Astrocyte of the cerebellum (primary cell): ENCODE results near the gene RPS8.

Experiments used
- DNase-seq: peaks from one replicate; pipeline ENCODE4 v3.0.0-alpha.2; 2011; ENCODE audit warnings: low read depth
- H3K4me3 ChIP-seq: 2 replicates; pipeline ENCODE4 v1.5.1; 2011; ENCODE audit warnings: mild to moderate bottlenecking, low read depth, low read length, moderate library complexity
- CTCF ChIP-seq: IDR thresholded peaks from 2 replicates; pipeline ENCODE4 v1.5.1; 2012; ENCODE audit warnings: low read length, low read depth, moderate library complexity, mild to moderate bottlenecking; ENCODE audit errors: missing control alignments
- in situ Hi-C: cut with HindIII; loops from 2 replicates; pipeline ENCODE4 v1.10.0; 2017; ENCODE audit warnings: low sequenced_read_pairs

Gene RPS8

GRCh38 chr1:44739307-44740178, 35.8 kb upstream of the RPS8 start, which contains the start of gene KIF2C:
Gene KIF2C (plus strand): TSS chr1:44739837. CDS start chr1:44739933, 96 bp downstream.
- in situ Hi-C loops, result no loop called here
- peak; percentile 96 for DNase-seq
- H3K4me3 ChIP-seq, result peak within 1 kb of the TSS; percentile 78
- no peak for TF ChIP-seq CTCF

DNA sequence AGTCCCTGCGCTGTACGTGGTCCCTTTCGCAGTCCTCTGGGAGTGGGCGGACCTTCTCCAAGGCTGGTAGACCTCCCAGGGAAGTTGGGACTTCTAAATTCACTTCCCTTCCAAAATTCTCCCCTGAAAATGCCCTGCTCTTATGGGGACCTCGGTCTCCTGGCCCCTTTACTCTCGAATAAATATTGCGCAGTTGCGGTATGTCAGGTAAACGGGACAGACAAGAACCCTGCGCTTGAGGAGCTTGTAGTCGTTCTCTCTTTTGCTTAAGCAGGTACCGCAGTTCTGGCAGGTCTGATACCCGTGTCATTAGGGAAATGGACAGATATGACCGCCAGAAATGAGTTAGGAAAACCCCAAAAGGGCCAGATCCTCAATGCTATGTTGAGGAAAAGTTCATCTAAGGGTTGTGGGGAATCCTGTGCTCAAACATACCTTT, 35.1 kb upstream of the RPS8 start:
- TF ChIP-seq CTCF, result no peak
- H3K4me3 ChIP-seq, result peak overlapping the region; percentile 78
- no peak for DNase-seq
- in situ Hi-C loops, result no loop called here

DNA sequence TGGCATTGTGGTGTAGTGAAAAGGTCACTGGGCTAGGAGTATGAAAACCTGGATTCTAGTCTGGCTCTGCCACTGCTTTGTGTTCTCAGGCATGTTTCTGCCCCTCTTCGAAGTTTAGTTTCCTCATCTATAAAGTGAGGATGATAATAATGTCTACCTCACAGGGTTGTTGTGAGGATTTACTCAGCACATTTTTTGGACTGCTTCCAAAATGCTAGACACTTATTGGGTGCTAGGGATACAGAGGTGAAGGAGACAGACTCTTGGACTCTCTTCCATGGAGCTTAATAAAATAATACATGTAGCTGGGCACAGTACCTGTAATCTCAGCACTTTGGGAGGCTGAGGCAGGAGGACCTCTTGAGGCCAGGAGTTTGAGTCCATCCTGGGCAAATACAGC, 32.1 kb upstream of the RPS8 start:
- no peak for DNase-seq
- in situ Hi-C loops, result no loop called here
- no peak for TF ChIP-seq CTCF
- no peak overlapping the region for H3K4me3 ChIP-seq

GRCh38 chr1:44747878-44748277, 27.5 kb upstream of the RPS8 start:
- TF ChIP-seq CTCF, result peak; percentile 14

DNA sequence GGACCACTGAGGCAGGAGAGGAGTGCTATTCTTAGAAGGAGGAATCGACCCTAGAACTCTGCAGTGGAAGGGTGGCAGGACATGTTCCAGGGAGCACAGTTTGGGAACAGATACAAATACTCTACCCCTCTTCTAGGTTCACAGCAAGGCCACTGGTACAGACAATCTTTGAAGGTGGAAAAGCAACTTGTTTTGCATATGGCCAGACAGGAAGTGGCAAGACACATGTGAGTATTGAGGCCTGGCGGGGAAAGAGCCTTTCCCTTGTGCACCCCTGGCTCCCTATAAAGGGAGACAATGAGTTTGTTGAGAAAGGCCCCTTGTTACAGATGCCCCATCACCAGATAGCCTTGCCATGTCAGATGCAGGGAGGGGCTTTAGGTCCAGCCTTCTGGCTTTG, 17.9 kb upstream of the RPS8 start:
- H3K4me3 ChIP-seq, result no peak overlapping the region
- DNase-seq, result no peak
- in situ Hi-C loops, result no loop called here
- TF ChIP-seq CTCF, result no peak

More at GRCh38 chr1:44747878-44748277, 27.5 kb upstream of the RPS8 start:
- no peak for DNase-seq
- in situ Hi-C loops, result no loop called here
- no peak overlapping the region for H3K4me3 ChIP-seq

GRCh38 chr1:44759077-44759476, 16.3 kb upstream of the RPS8 start:
- in situ Hi-C loops, result no loop called here
- DNase-seq, result no peak
- no peak overlapping the region for H3K4me3 ChIP-seq
- TF ChIP-seq CTCF, result no peak
